ENCODE data around the gene DLGAP4. TPM values are rescaled to one million over a fixed set of nuclear protein-coding genes. Genes with fewer than 3 reads are reported as not detected.

Gene DLGAP4
- total and polyA plus RNA-seq, 10 of the 15 experiments (the other 5 are each of a cell fraction or from before 2014, with no cell fraction given), result 0.42 to 43.3 (median 19.0) TPM

- TF ChIP-seq ATF3 (IDR thresholded peaks at IDR 0.05; ENCODE audit: borderline replicate concordance, extremely low read depth, low read depth, low read length) (no peak), ELK1 (IDR thresholded peaks at IDR 0.05; ENCODE audit: low read depth, low read length) (no peak)
Measured at GRCh38 chr20:36266189-36266588, 40.0 kb upstream of the DLGAP4 start (continued).

GRCh38 chr20:36267605-36268381 is 38.3 kb upstream of the DLGAP4 start:
- Histone ChIP-seq H3K4me3 (no peak overlapping the region), H3K79me2 (ENCODE audit: control insufficient read depth, insufficient read depth, low read length) (no peaks in the 10 kb centered on the region), H3K9me3 (replicated peaks; ENCODE audit: control insufficient read depth, insufficient read depth, low read length) (no peaks in the 10 kb centered on the region), H3K4me1 (ENCODE audit: control insufficient read depth, insufficient read depth, low read length) (no peaks in the 10 kb centered on the region), H3K4me2 (ENCODE audit: control insufficient read depth, insufficient read depth) (no peak overlapping the region), H2AFZ (ENCODE audit: control insufficient read depth, low read depth, low read length) (no peak overlapping the region), H3K36me3 (ENCODE audit: control insufficient read depth in 2 of 2, insufficient read depth in 2 of 2, low read length in 1 of 2) (no peaks in the 10 kb centered on the region), H3K9ac (ENCODE audit: control insufficient read depth, insufficient read depth, low read length) (no peak overlapping the region), H4K20me1 (ENCODE audit: control insufficient read depth, insufficient read depth) (no peaks in the 10 kb centered on the region), H3K27ac (ENCODE audit: control insufficient read depth, insufficient read depth) (no peak overlapping the region), H3K27me3 (replicated peaks in 1 of 2; ENCODE audit: control insufficient read depth in 2 of 2, insufficient read depth in 2 of 2, low read length in 1 of 2) (peaks cover 0 to 2% of the 10 kb centered on the region in 2 experiments; a peak in 2 of 4 replicates)
- DNase-seq (ENCODE audit: low read depth, low spot score) (no peak), FAIRE-seq (no peak), ATAC-seq (no peak)
- intact Hi-C loops (cut with micrococcal nuclease; ENCODE audit: unreplicated experiment) (no loop called here), in situ Hi-C loops (cut with MboI) (no loop called here)
- ChIA-PET CTCF (no interaction called here), SMC1A (ENCODE audit: uncharacterized antibody, unreplicated experiment) (interaction anchor here (1.5 kb wide), 1 partner anchor 12 kb away, joined by 3 read pairs; no protein-coding TSS in a partner anchor), POLR2A (interaction anchor here (1.0 kb wide), 1 partner anchor 36 kb away, joined by 3 read pairs; no protein-coding TSS in a partner anchor), RAD21 (ENCODE audit: unreplicated experiment) (no interaction called here)
- TF ChIP-seq NFYA (IDR thresholded peaks at IDR 0.05; ENCODE audit: borderline replicate concordance, low read depth, low read length) (no peak), IRF4 (IDR thresholded peaks at IDR 0.05; ENCODE audit: low read depth, low read length) (no peak), STAT3 (IDR thresholded peaks at IDR 0.05; ENCODE audit: low read depth, low read length) (no peak), TARDBP (IDR thresholded peaks at IDR 0.05; ENCODE audit: borderline replicate concordance) (no peak), IKZF1 (conservative IDR thresholded peaks at IDR 0.05) (no peak), CBX3 (IDR thresholded peaks at IDR 0.05; ENCODE audit: borderline replicate concordance, low read depth) (no peak), E4F1 (IDR thresholded peaks at IDR 0.05; ENCODE audit: borderline replicate concordance, partially characterized antibody) (no peak), NFYB (IDR thresholded peaks at IDR 0.05; ENCODE audit: insufficient read depth, low read depth, low read length) (no peak), PRDM15 (CRISPR knock-in tag; IDR thresholded peaks at IDR 0.05) (no peak), POLR2AphosphoS2 (IDR thresholded peaks at IDR 0.05; ENCODE audit: low read depth, low read length) (no peak)
- WGBS (ENCODE audit: insufficient coverage, insufficient replicate concordance, low lambda C conversion rate, missing lambda C conversion rate), result 51% methylated on average over 24 of the region's 24 CpGs
- BruUV-seq (replicated peaks), result no TSS peak

All from GM12878 (cell line).